ENCODE data around the gene NAP1L4. TPM values are rescaled to one million over a fixed set of nuclear protein-coding genes. Genes with fewer than 3 reads are reported as not detected.

NAP1L4 gene
- total and polyA plus RNA-seq, 3 experiments from 2014 or later, result 163 to 280 (median 273) TPM

GRCh38 chr11:2991452-2992233 is 486 bp downstream of the NAP1L4 start:
- Mint-ChIP-seq H3K4me1 (peaks cover 35 to 42% (median 39%) of the 10 kb centered on the region in 3 donors), H3K27me3 (peaks cover 0 to 3% of the 10 kb centered on the region in 2 donors), H3K27ac (peak overlapping the region; percentile 97 to 100 (median 98)), H3K36me3 (peaks cover 0 to 42% (median 3%) of the 10 kb centered on the region in 3 donors), H3K9me3 (peaks cover 0 to 3% (median 0%) of the 10 kb centered on the region in 5 donors), H3K4me3 (peak overlapping the region; percentile 99 to 100 (median 99))
- DNase-seq, result no peak
- Histone ChIP-seq H3K27me3 (ENCODE audit: insufficient read depth, low read length, poor library complexity, severe bottlenecking) (no peaks in the 10 kb centered on the region), H3K9me3 (ENCODE audit: low read length) (no peaks in the 10 kb centered on the region), H3K4me1 (ENCODE audit: insufficient read depth, low read length) (peaks cover 28% of the 10 kb centered on the region), H3K27ac (ENCODE audit: low read depth, low read length) (peak overlapping the region; percentile 86), H3K36me3 (ENCODE audit: insufficient read depth, low read length) (no peaks in the 10 kb centered on the region), H3K4me3 (ENCODE audit: low read length) (peak overlapping the region; percentile 85)
- ChIA-PET POLR2A (interaction anchor here (0.5 to 4.8 kb wide), 9 partner anchors 11 to 366 kb away, joined by 3 to 54 read pairs (median 3); a partner anchor contains a TSS), CTCF (interaction anchor here (1.0 to 5.5 kb wide), 5 partner anchors 9 to 460 kb away, joined by 3 to 43 read pairs (median 3); no protein-coding TSS in a partner anchor)

DNA sequence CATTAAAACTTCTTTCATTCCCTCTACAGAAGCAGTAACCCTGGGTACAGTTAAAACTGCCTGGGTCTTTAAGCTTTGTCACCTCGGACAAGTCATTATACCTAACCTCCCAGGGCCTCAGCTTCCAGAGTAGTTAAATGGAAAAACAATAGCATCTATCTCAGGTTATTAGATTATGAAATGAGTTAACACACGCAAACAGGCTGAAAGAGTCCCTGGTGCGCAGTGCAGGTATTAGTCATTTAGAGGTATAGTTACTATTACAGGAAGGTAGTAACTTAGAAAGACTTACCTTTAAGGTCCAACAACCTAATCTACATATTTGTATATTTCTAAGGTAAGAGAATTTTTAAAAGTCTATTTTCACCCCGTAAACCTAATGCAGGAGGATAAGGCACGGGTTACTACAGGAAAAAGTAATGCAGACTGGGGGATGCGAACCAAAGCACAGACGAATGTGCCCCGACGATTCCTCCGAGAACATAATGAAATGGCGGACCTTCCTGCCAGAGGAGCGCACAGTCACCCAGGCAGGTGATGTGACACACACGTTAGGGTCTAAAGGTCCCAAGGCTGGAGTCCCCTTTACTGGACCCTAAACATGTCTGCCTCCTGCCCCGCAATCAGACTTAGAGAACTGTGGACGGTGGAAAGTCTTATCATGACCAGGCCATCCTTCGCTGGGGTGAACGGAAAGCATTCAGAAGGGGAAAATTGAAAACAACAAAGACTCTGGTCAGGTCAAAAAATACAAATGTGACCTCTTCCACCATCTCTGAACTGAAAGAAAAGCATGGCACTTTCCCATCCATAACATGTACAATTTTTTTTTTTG is 1.3 kb downstream of the NAP1L4 start:
- Histone ChIP-seq H3K9me3 (ENCODE audit: low read length) (no peaks in the 10 kb centered on the region), H3K4me3 (ENCODE audit: low read length) (peak overlapping the region; percentile 85), H3K4me1 (ENCODE audit: insufficient read depth, low read length) (peaks cover 36% of the 10 kb centered on the region), H3K27me3 (ENCODE audit: insufficient read depth, low read length, poor library complexity, severe bottlenecking) (no peaks in the 10 kb centered on the region), H3K27ac (ENCODE audit: low read depth, low read length) (peak overlapping the region; percentile 86), H3K36me3 (ENCODE audit: insufficient read depth, low read length) (no peaks in the 10 kb centered on the region)
- CTCF ChIA-PET, result interaction anchor here (0.7 to 5.5 kb wide), 5 partner anchors 15 to 460 kb away, joined by 3 to 43 read pairs (median 5); no protein-coding TSS in a partner anchor
- H3K4me1 Mint-ChIP-seq, result peaks cover 35 to 47% (median 44%) of the 10 kb centered on the region in 3 donors
- POLR2A ChIA-PET, result interaction anchor here (1.3 to 4.8 kb wide), 3 partner anchors 16 to 24 kb away, joined by 7 to 54 read pairs (median 13); no protein-coding TSS in a partner anchor
- peak overlapping the region; percentile 96 to 99 (median 98) for H3K27ac Mint-ChIP-seq
- H3K4me3 Mint-ChIP-seq, result peak overlapping the region; percentile 92 to 100 (median 99)
- DNase-seq, result peak in 1 of 5 donors; percentile 23
- H3K36me3 Mint-ChIP-seq, result peaks cover 0 to 43% (median 3%) of the 10 kb centered on the region in 3 donors
- H3K9me3 Mint-ChIP-seq, result peaks cover 0 to 3% (median 0%) of the 10 kb centered on the region in 5 donors
- H3K27me3 Mint-ChIP-seq, result peaks cover 0 to 3% of the 10 kb centered on the region in 2 donors

DNA sequence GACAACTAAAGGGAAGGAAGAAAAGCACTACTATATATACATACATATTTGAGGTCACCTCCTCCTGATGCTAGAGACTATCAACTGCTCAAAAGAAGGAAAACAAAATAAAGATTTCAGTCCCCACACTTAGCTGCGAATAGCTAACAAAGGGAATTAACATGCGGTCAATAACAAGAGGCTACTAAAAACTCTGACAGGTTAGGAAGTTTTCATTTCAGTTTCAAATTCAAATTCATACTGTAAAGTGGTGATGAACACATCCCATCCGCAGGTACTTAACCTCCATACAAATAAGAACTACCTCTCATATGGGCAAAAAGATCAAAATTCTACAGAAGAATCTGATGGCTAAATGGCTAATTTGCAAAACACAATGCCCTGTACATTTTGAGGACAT is 2.6 kb downstream of the NAP1L4 start:
- POLR2A ChIA-PET, result interaction anchor here (1.1 to 4.8 kb wide), 7 partner anchors 11 to 60 kb away, joined by 3 to 54 read pairs (median 5); partner anchors contain the start of gene PHLDA2

DNA sequence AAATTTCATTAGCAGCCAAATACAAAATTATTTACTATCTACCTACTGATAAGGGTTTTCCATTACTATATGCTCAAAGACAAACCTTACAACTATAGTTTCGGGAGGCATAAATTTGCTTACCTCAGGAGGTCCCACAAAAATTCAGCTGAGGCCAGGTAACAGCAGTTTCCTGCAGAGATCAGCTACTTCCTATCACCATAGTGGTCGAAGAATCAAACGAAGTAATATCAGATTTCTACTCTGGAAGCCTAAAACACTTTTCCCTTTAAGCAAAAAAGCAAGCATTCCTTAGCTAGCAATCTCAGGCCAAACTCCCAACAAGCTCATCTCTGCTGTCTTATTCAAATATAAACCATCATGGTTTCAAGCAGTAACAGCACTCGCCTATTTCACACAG is 3.1 kb downstream of the NAP1L4 start:
- H3K36me3 ChIP-seq (ENCODE audit: insufficient read depth, low read length), result no peaks in the 10 kb centered on the region
- peak in 1 of 5 donors; percentile 21 for DNase-seq
- no peaks in the 10 kb centered on the region for H3K9me3 ChIP-seq (ENCODE audit: low read length)
- H3K27ac ChIP-seq (ENCODE audit: low read depth, low read length), result peak overlapping the region; percentile 43
- CTCF ChIA-PET, result interaction anchor here (0.7 to 5.5 kb wide), 7 partner anchors 8 to 96 kb away, joined by 3 to 43 read pairs (median 4); no protein-coding TSS in a partner anchor
- Mint-ChIP-seq H3K4me1 (peaks cover 48 to 65% (median 59%) of the 10 kb centered on the region in 3 donors), H3K36me3 (peaks cover 0 to 54% (median 6%) of the 10 kb centered on the region in 3 donors), H3K4me3 (peak overlapping the region; percentile 92 to 100 (median 99)), H3K9me3 (peaks cover 0 to 3% (median 0%) of the 10 kb centered on the region in 5 donors), H3K27ac (peak overlapping the region; percentile 83 to 99 (median 97)), H3K27me3 (no peaks in the 10 kb centered on the region)
- H3K4me1 ChIP-seq (ENCODE audit: insufficient read depth, low read length), result peaks cover 50% of the 10 kb centered on the region
- no peaks in the 10 kb centered on the region for H3K27me3 ChIP-seq (ENCODE audit: insufficient read depth, low read length, poor library complexity, severe bottlenecking)
- POLR2A ChIA-PET, result interaction anchor here (0.9 to 4.8 kb wide), 8 partner anchors 10 to 59 kb away, joined by 3 to 54 read pairs (median 4); partner anchors contain the start of gene PHLDA2
- H3K4me3 ChIP-seq (ENCODE audit: low read length), result peak overlapping the region; percentile 85

More for the DNA sequence above, 2.6 kb downstream of the NAP1L4 start:
- Mint-ChIP-seq H3K27me3 (peaks cover 0 to 3% of the 10 kb centered on the region in 2 donors), H3K4me3 (peak overlapping the region; percentile 92 to 100 (median 99)), H3K9me3 (peaks cover 0 to 3% (median 0%) of the 10 kb centered on the region in 5 donors), H3K36me3 (peaks cover 0 to 50% (median 5%) of the 10 kb centered on the region in 3 donors), H3K27ac (peak overlapping the region; percentile 83 to 99 (median 97)), H3K4me1 (peaks cover 43 to 60% (median 54%) of the 10 kb centered on the region in 3 donors)
- peaks cover 46% of the 10 kb centered on the region for H3K4me1 ChIP-seq (ENCODE audit: insufficient read depth, low read length)
- no peak for DNase-seq
- no peaks in the 10 kb centered on the region for H3K9me3 ChIP-seq (ENCODE audit: low read length)
- H3K27me3 ChIP-seq (ENCODE audit: insufficient read depth, low read length, poor library complexity, severe bottlenecking), result no peaks in the 10 kb centered on the region
- H3K36me3 ChIP-seq (ENCODE audit: insufficient read depth, low read length), result no peaks in the 10 kb centered on the region
- peak overlapping the region; percentile 43 for H3K27ac ChIP-seq (ENCODE audit: low read depth, low read length)
- H3K4me3 ChIP-seq (ENCODE audit: low read length), result peak overlapping the region; percentile 85
- CTCF ChIA-PET, result interaction anchor here (0.7 to 5.5 kb wide), 8 partner anchors 9 to 97 kb away, joined by 3 to 43 read pairs (median 4); no protein-coding TSS in a partner anchor

DNA sequence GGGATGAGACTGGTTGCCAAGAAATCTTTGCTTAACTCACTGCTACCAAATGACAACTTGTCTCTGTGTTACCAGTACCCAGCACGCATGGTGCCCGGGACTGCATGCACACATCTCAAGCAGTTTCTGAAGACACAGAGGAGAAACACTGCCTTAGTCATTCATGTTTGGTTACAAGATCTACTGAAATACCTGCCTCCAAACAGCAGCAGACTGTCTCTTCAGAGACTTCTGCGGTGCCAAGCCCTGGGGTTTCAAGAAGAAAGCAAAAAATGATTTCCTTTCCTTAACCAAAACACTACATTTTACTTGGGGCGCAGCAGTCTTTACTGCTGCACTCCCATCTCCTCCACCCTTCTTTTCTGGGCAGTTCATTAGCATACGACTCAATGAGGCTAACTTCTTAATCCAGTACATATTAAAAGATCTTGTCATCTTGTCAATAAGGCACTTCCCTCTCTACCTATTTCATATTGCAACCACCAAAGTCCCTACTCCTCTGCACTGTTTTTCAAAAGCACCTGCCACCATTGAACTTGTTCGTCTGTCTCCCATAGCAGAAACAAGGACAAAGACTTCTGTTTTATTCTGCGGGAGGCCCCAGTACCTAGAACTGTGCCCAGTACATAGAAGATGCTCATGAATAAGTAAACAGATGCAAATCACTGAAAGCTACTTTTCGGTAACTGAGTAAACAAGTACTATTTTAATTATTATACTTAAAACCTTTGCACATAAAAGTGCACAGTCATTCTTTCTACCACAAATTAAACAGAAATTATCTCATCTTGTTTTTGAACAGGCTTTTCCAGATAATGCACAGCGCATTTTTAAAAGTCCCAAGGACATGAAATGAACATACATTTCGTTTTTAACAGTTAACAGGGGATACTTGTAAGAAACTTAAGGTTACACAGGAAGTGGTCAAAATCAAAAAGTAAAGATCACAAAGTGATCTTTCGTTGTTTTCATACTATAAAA is 4.0 kb downstream of the NAP1L4 start:
- ChIA-PET CTCF (interaction anchor here (1.1 to 5.5 kb wide), 7 partner anchors 7 to 50 kb away, joined by 3 to 43 read pairs (median 4); no protein-coding TSS in a partner anchor), POLR2A (interaction anchor here (0.9 to 4.8 kb wide), 8 partner anchors 10 to 59 kb away, joined by 3 to 54 read pairs (median 4); partner anchors contain the start of gene PHLDA2)
- H3K27ac Mint-ChIP-seq, result peak overlapping the region; percentile 83 to 99 (median 97)
- peaks cover 56 to 74% (median 67%) of the 10 kb centered on the region in 3 donors for H3K4me1 Mint-ChIP-seq
- peaks cover 58% of the 10 kb centered on the region for H3K4me1 ChIP-seq (ENCODE audit: insufficient read depth, low read length)
- peaks cover 0 to 62% (median 6%) of the 10 kb centered on the region in 3 donors for H3K36me3 Mint-ChIP-seq
- H3K9me3 Mint-ChIP-seq, result peaks cover 0 to 3% (median 0%) of the 10 kb centered on the region in 5 donors
- H3K36me3 ChIP-seq (ENCODE audit: insufficient read depth, low read length), result peaks cover 2% of the 10 kb centered on the region
- H3K9me3 ChIP-seq (ENCODE audit: low read length), result no peaks in the 10 kb centered on the region
- H3K27ac ChIP-seq (ENCODE audit: low read depth, low read length), result peak overlapping the region; percentile 43
- no peaks in the 10 kb centered on the region for H3K27me3 Mint-ChIP-seq
- H3K4me3 ChIP-seq (ENCODE audit: low read length), result peak overlapping the region; percentile 85
- H3K4me3 Mint-ChIP-seq, result peak overlapping the region; percentile 92 to 100 (median 99)
- DNase-seq, result peak in 3 of 5 donors; percentile 19 to 69 (median 62)
- H3K27me3 ChIP-seq (ENCODE audit: insufficient read depth, low read length, poor library complexity, severe bottlenecking), result no peaks in the 10 kb centered on the region

DNA sequence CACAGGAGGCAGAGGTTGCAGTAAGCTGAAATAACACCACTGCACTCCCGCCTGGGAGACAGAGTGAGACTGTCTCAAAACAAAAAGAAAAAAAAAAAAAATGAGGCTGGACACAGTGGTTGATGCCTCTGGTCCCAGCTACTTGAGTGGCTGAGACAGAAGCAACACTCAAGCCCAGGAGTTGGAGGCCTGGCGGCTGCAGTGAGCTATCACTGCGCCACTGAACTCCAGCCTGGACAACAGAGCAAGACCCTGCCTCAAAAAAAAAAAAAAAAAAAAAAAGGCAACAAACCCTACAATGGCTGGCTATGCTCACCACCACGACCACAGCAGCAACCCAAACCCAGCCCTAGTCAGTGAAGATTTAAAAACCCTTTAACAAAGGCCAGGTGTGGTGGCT is 8.2 kb downstream of the NAP1L4 start:
- Histone ChIP-seq H3K27ac (ENCODE audit: low read depth, low read length) (no peak overlapping the region), H3K4me1 (ENCODE audit: insufficient read depth, low read length) (peaks cover 73% of the 10 kb centered on the region), H3K36me3 (ENCODE audit: insufficient read depth, low read length) (peaks cover 6% of the 10 kb centered on the region), H3K9me3 (ENCODE audit: low read length) (no peaks in the 10 kb centered on the region), H3K4me3 (ENCODE audit: low read length) (no peak overlapping the region), H3K27me3 (ENCODE audit: insufficient read depth, low read length, poor library complexity, severe bottlenecking) (no peaks in the 10 kb centered on the region)
- Mint-ChIP-seq H3K4me3 (peak overlapping the region in 6 of 7 donors; percentile 29 to 78 (median 38)), H3K4me1 (peaks cover 56 to 87% (median 84%) of the 10 kb centered on the region in 3 donors), H3K27ac (peak overlapping the region; percentile 36 to 86 (median 66)), H3K27me3 (no peaks in the 10 kb centered on the region), H3K9me3 (no peaks in the 10 kb centered on the region), H3K36me3 (peaks cover 0 to 51% (median 7%) of the 10 kb centered on the region in 3 donors)
- CTCF ChIA-PET, result interaction anchor here (1.1 kb wide), 1 partner anchor 54 kb away, joined by 3 read pairs; no protein-coding TSS in a partner anchor
- POLR2A ChIA-PET, result no interaction called here
- DNase-seq, result no peak

Data from CD8-positive, alpha-beta memory T cell (primary cell).